HG02840 (cell line): ENCODE results near the gene FGL2.
"Not testable (repeated sequence)": the region's sequence is repeated elsewhere in the genome, so short reads cannot be mapped to it uniquely, and the experiment has no call there.

Experiments
- ATAC-seq: cut with Tn5 transposase; IDR thresholded peaks from one replicate; pipeline ENCODE4 v1.9.1; 2021; ENCODE audit warnings: mild to moderate bottlenecking, moderate library complexity, moderate number of reproducible peaks; ENCODE audit not compliant: unreplicated experiment, low FRiP score

FGL2 gene

GRCh38 chr7:77199013-77199966, at the start of gene FGL2:
Gene FGL2, minus strand, starts transcription at chr7:77199819. Its CDS starts 26 bp downstream, at chr7:77199793.
- no peak for ATAC-seq

GRCh38 chr7:77248154-77248553, 48.5 kb upstream of the FGL2 start:
- no peak for ATAC-seq

GRCh38 chr7:77247206-77247850, 47.7 kb upstream of the FGL2 start:
- ATAC-seq, result no peak

GRCh38 chr7:77246026-77246640, 46.5 kb upstream of the FGL2 start:
- ATAC-seq, result no peak

- ATAC-seq, result no peak
Measured at GRCh38 chr7:77245015-77245755, 45.6 kb upstream of the FGL2 start.

- no peak for ATAC-seq
Measured at GRCh38 chr7:77244222-77244934, 44.8 kb upstream of the FGL2 start.

- ATAC-seq, result no peak
Measured at GRCh38 chr7:77242554-77242953, 42.9 kb upstream of the FGL2 start.

GRCh38 chr7:77242068-77242467, 42.4 kb upstream of the FGL2 start:
- ATAC-seq, result no peak

- no peak for ATAC-seq
Measured at GRCh38 chr7:77239471-77239870, 39.9 kb upstream of the FGL2 start.

- ATAC-seq, result no peak
Measured at GRCh38 chr7:77238703-77239136, 39.1 kb upstream of the FGL2 start.

- no peak for ATAC-seq
Measured at GRCh38 chr7:77235276-77235675, 35.7 kb upstream of the FGL2 start.

- no peak for ATAC-seq
Measured at GRCh38 chr7:77232467-77232866, 32.8 kb upstream of the FGL2 start.

- ATAC-seq, result not testable (repeated sequence)
Measured at GRCh38 chr7:77228795-77229194, 29.2 kb upstream of the FGL2 start.

GRCh38 chr7:77226357-77226839, 26.8 kb upstream of the FGL2 start:
- ATAC-seq, result no peak

GRCh38 chr7:77223261-77223660, 23.6 kb upstream of the FGL2 start:
- no peak for ATAC-seq

- no peak for ATAC-seq
Measured at GRCh38 chr7:77222819-77223218, 23.2 kb upstream of the FGL2 start.

- no peak for ATAC-seq
Measured at GRCh38 chr7:77222065-77222464, 22.4 kb upstream of the FGL2 start.

GRCh38 chr7:77219701-77220331, 20.2 kb upstream of the FGL2 start:
- ATAC-seq, result not testable (repeated sequence)

- no peak for ATAC-seq
Measured at GRCh38 chr7:77217474-77218185, 18.0 kb upstream of the FGL2 start.
